ENCODE data around the gene FGF14.

The FGF14 gene

GRCh38 chr13:101977475-101977874 lies 424.4 kb downstream of the FGF14 start:
- no peaks in the 10 kb centered on the region for H3K27me3 ChIP-seq (ENCODE audit: low read length)
- H3K9ac ChIP-seq (ENCODE audit: low read length) = no peak overlapping the region
- no peaks in the 10 kb centered on the region for H3K36me3 ChIP-seq (ENCODE audit: low read length)
- TF ChIP-seq, protein P1, sequence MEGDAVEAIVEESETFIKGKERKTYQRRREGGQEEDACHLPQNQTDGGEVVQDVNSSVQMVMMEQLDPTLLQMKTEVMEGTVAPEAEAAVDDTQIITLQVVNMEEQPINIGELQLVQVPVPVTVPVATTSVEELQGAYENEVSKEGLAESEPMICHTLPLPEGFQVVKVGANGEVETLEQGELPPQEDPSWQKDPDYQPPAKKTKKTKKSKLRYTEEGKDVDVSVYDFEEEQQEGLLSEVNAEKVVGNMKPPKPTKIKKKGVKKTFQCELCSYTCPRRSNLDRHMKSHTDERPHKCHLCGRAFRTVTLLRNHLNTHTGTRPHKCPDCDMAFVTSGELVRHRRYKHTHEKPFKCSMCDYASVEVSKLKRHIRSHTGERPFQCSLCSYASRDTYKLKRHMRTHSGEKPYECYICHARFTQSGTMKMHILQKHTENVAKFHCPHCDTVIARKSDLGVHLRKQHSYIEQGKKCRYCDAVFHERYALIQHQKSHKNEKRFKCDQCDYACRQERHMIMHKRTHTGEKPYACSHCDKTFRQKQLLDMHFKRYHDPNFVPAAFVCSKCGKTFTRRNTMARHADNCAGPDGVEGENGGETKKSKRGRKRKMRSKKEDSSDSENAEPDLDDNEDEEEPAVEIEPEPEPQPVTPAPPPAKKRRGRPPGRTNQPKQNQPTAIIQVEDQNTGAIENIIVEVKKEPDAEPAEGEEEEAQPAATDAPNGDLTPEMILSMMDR (IDR thresholded peaks at IDR 0.05; ENCODE audit: insufficient read depth, low read length, poor library complexity, severe bottlenecking) = no peak
- TF ChIP-seq EZH2phosphoT487 (conservative IDR thresholded peaks at IDR 0.05; ENCODE audit: low read length) = no peak
- H3K27ac ChIP-seq (ENCODE audit: low read depth, low read length) = no peak overlapping the region
- H3K79me2 ChIP-seq (ENCODE audit: insufficient read depth, low read length) = no peaks in the 10 kb centered on the region
- H3K4me3 ChIP-seq (ENCODE audit: insufficient read depth, low read length, poor library complexity, severe bottlenecking) = no peak overlapping the region
- H3K4me2 ChIP-seq (ENCODE audit: low read depth, low read length, poor library complexity, severe bottlenecking) = no peak overlapping the region
- no peak overlapping the region for H2AFZ ChIP-seq (ENCODE audit: low read depth, low read length, severe bottlenecking)
- H3K9me3 ChIP-seq (ENCODE audit: insufficient read depth, low read length) = no peaks in the 10 kb centered on the region
- no peaks in the 10 kb centered on the region for H3K9me2 ChIP-seq (replicated peaks; ENCODE audit: insufficient read depth, low read length)
- no peaks in the 10 kb centered on the region for H3F3A ChIP-seq (ENCODE audit: insufficient read depth)
- H4K20me1 ChIP-seq (ENCODE audit: low read depth, low read length) = no peaks in the 10 kb centered on the region

DNA sequence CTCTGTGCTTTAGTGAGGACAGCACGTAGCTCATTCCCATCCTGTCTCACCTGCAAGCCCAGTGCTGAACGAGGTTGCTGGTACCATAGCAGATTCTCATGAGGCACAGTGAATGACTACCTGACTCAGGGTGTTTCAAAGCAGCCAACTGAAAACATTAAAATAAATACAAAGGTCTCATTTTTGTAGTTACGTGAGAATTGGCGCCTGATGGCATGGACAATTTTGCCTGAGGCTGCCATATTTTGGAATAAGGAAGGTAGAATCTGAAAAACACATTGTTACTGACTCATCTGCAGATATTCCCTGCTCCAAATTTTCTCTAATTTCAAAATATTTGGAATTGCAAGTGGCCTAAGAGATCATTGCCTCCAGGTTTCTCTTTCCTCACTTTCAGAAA lies 429.7 kb downstream of the FGF14 start:
- Histone ChIP-seq H3K79me2 (ENCODE audit: insufficient read depth, low read length) (no peaks in the 10 kb centered on the region), H3K4me3 (ENCODE audit: insufficient read depth, low read length, poor library complexity, severe bottlenecking) (no peak overlapping the region), H4K20me1 (ENCODE audit: low read depth, low read length) (no peaks in the 10 kb centered on the region), H3K9ac (ENCODE audit: low read length) (no peak overlapping the region), H3K27ac (ENCODE audit: low read depth, low read length) (no peak overlapping the region), H3F3A (ENCODE audit: insufficient read depth) (no peaks in the 10 kb centered on the region), H3K27me3 (ENCODE audit: low read length) (no peaks in the 10 kb centered on the region), H2AFZ (ENCODE audit: low read depth, low read length, severe bottlenecking) (no peak overlapping the region), H3K4me2 (ENCODE audit: low read depth, low read length, poor library complexity, severe bottlenecking) (no peak overlapping the region), H3K9me2 (replicated peaks; ENCODE audit: insufficient read depth, low read length) (no peaks in the 10 kb centered on the region), H3K36me3 (ENCODE audit: low read length) (no peaks in the 10 kb centered on the region), H3K9me3 (ENCODE audit: insufficient read depth, low read length) (no peaks in the 10 kb centered on the region)
- TF ChIP-seq EZH2phosphoT487 (conservative IDR thresholded peaks at IDR 0.05; ENCODE audit: low read length) = no peak
- TF ChIP-seq, protein P1 (IDR thresholded peaks at IDR 0.05; ENCODE audit: insufficient read depth, low read length, poor library complexity, severe bottlenecking) = no peak

GRCh38 chr13:101970341-101970740 lies 431.5 kb downstream of the FGF14 start:
- Histone ChIP-seq H3K9me2 (replicated peaks; ENCODE audit: insufficient read depth, low read length) (no peaks in the 10 kb centered on the region), H3K27ac (ENCODE audit: low read depth, low read length) (no peak overlapping the region)
- TF ChIP-seq, protein P1 (IDR thresholded peaks at IDR 0.05; ENCODE audit: insufficient read depth, low read length, poor library complexity, severe bottlenecking) = no peak
- TF ChIP-seq EZH2phosphoT487 (conservative IDR thresholded peaks at IDR 0.05; ENCODE audit: low read length) = no peak

More at GRCh38 chr13:101970341-101970740, 431.5 kb downstream of the FGF14 start:
- Histone ChIP-seq H3K4me3 (ENCODE audit: insufficient read depth, low read length, poor library complexity, severe bottlenecking) (no peak overlapping the region), H2AFZ (ENCODE audit: low read depth, low read length, severe bottlenecking) (no peak overlapping the region), H3K9me3 (ENCODE audit: insufficient read depth, low read length) (no peaks in the 10 kb centered on the region), H3K36me3 (ENCODE audit: low read length) (no peaks in the 10 kb centered on the region), H3K4me2 (ENCODE audit: low read depth, low read length, poor library complexity, severe bottlenecking) (no peak overlapping the region), H4K20me1 (ENCODE audit: low read depth, low read length) (no peaks in the 10 kb centered on the region), H3K9ac (ENCODE audit: low read length) (no peak overlapping the region), H3F3A (ENCODE audit: insufficient read depth) (no peaks in the 10 kb centered on the region), H3K27me3 (ENCODE audit: low read length) (no peaks in the 10 kb centered on the region), H3K79me2 (ENCODE audit: insufficient read depth, low read length) (no peaks in the 10 kb centered on the region)
